Natural killer cell treated with Interleukin-12 subunit alpha and Interleukin-12 subunit beta and Interleukin-15 and Interleukin-18, amount 100 ng/mL, for 72 hours (primary cell): ENCODE results near the gene CPAMD8. TPM values are rescaled to one million over a fixed set of nuclear protein-coding genes. Genes with fewer than 3 reads are reported as not detected.
"Not testable (repeated sequence)": the region's sequence is repeated elsewhere in the genome, so short reads cannot be mapped to it uniquely, and the experiment has no call there.

ENCODE experiments used
- ATAC-seq, 2 donors: fragments of 150-1000 bp; cut with Tn5 transposase in 1 of 2; sonication (Bioruptor Pico), chemical (Tn5 transposase) in 1 of 2; 2 replicates each; pipeline ENCODE4 v1.10.0; 2021
- DNase-seq: peaks from one replicate; pipeline ENCODE4 v3.0.0; 2022; ENCODE audit warnings: low spot score
- H3K27ac Mint-ChIP-seq, 2 donors: 1 replicate in 1 of 2; 2 replicates in 1 of 2; pipeline ENCODE4 v1.8.0; 2022; ENCODE audit warnings: mixed read lengths in 2 of 2, mild to moderate bottlenecking in 1 of 2, moderate library complexity in 1 of 2
- H3K27me3 Mint-ChIP-seq, 2 donors: 1 replicate in 1 of 2; 2 replicates in 1 of 2; pipeline ENCODE4 v1.8.0; 2022; ENCODE audit warnings: mixed read lengths in 2 of 2
- H3K36me3 Mint-ChIP-seq: one replicate; pipeline ENCODE4 v1.8.0; 2022; ENCODE audit warnings: mixed read lengths
- H3K4me1 Mint-ChIP-seq, 2 donors: 1 replicate in 1 of 2; 2 replicates in 1 of 2; pipeline ENCODE4 v1.8.0; 2022; ENCODE audit warnings: low read depth in 2 of 2, mixed read lengths in 2 of 2, mild to moderate bottlenecking in 1 of 2
- H3K4me3 Mint-ChIP-seq: one replicate; pipeline ENCODE4 v1.8.0; 2022; ENCODE audit warnings: mixed read lengths
- H3K9me3 Mint-ChIP-seq: 2 replicates; pipeline ENCODE4 v1.8.0; 2022; ENCODE audit warnings: mixed read lengths
- total RNA-seq, 2 donors: library from RNA; stranded (reverse); gene quantifications; one replicate each; pipeline ENCODE4 v1.2.3, GENCODE V29; 2022

CPAMD8 gene
- total RNA-seq, 2 donors from 2014 or later = 0.39 to 0.81 TPM

GRCh38 chr19:16960996-16961822, 65.4 kb downstream of the CPAMD8 start:
- H3K27me3 Mint-ChIP-seq = peaks cover 35 to 49% of the 10 kb centered on the region in 2 donors
- H3K4me1 Mint-ChIP-seq, ATAC-seq: not testable (repeated sequence)

DNA sequence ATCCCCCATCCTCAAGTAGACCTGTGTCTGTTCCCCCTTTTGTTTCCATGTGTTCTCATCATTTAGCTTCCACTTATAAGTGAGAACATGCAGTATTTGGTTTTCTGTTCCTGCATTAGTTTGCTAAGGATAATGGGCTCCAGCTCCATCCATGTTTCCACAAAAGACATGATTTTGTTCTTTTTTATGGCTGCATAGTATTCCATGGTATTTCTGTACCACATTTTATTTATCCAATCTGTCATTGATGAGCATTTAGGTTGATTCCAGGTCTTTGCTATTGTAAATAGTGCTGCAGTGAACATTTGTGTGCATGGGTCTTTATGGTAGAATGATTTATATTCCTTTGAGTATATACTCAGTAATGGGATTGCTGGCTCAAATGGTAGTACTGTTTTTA, 68.3 kb downstream of the CPAMD8 start:
- not testable (repeated sequence) for H3K4me1 Mint-ChIP-seq, DNase-seq, H3K9me3 Mint-ChIP-seq, H3K27ac Mint-ChIP-seq, H3K4me3 Mint-ChIP-seq, ATAC-seq, H3K36me3 Mint-ChIP-seq
- H3K27me3 Mint-ChIP-seq = peaks cover 19 to 43% of the 10 kb centered on the region in 2 donors

More at GRCh38 chr19:16960996-16961822, 65.4 kb downstream of the CPAMD8 start:
- H3K4me3 Mint-ChIP-seq, H3K9me3 Mint-ChIP-seq, DNase-seq, H3K36me3 Mint-ChIP-seq, H3K27ac Mint-ChIP-seq: not testable (repeated sequence)

DNA sequence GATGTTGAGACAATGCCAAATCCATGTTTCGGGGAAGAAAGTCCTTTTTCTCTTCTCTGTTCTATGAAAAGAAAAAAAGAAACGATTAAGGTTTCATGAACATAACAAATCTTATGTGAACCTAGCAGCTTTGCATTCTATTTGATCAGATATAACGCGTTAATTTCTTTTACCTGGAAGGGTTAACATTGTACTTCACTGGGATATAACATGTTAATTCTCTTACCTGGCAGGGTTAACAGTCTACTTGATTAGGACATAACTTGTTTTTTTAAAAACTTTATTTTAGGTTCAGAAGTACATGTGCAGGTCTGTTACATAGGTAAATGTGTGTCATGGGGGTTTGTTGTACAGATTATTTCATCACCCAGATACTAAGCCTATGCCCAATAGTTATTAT, 68.8 kb downstream of the CPAMD8 start:
- Mint-ChIP-seq H3K27me3 (peaks cover 17 to 43% of the 10 kb centered on the region in 2 donors), H3K4me3 (no peak overlapping the region), H3K4me1 (peaks cover 0 to 2% of the 10 kb centered on the region in 2 donors), H3K36me3 (no peaks in the 10 kb centered on the region), H3K27ac (no peak overlapping the region), H3K9me3 (no peaks in the 10 kb centered on the region)
- no peak for DNase-seq
- no peak for ATAC-seq

DNA sequence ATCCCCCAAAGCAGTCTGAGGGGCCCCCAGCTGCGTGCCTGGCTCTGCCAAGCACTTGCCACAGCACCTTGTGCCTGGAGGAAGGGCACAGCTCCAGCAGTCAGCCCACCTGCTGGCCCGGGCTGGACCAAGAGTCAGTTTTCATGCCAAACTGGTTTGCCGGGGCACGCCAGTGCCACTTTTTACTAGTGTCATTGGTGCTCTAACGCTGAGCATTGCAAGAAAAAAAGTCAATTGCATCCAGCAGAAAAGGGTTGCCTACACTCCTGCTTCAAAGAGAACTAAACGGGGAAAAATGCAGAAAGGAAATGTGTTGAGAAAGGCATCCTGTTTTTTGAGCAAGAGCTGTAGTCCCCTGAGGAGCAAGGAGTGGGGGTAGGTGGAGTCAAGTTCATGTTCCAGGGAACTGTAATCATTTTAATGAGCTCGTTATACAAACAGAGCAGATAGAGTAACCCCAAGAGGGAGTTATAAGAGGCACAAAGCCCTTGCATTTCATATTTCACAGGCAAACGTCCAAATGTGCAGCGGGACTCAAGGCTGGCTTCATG, 69.4 kb downstream of the CPAMD8 start:
- no peak overlapping the region for H3K27ac Mint-ChIP-seq
- H3K4me1 Mint-ChIP-seq = peaks cover 0 to 2% of the 10 kb centered on the region in 2 donors
- no peak for DNase-seq
- no peak for ATAC-seq
- H3K27me3 Mint-ChIP-seq = peaks cover 13 to 44% of the 10 kb centered on the region in 2 donors
- H3K9me3 Mint-ChIP-seq = no peaks in the 10 kb centered on the region
- H3K4me3 Mint-ChIP-seq = no peak overlapping the region
- no peaks in the 10 kb centered on the region for H3K36me3 Mint-ChIP-seq

GRCh38 chr19:16955161-16955560, 71.4 kb downstream of the CPAMD8 start:
- Mint-ChIP-seq H3K27me3 (peaks cover 8 to 38% of the 10 kb centered on the region in 2 donors), H3K4me1 (peaks cover 0 to 2% of the 10 kb centered on the region in 2 donors), H3K36me3 (no peaks in the 10 kb centered on the region), H3K4me3 (no peak overlapping the region), H3K27ac (no peak overlapping the region), H3K9me3 (no peaks in the 10 kb centered on the region)
- DNase-seq = no peak
- ATAC-seq = no peak

- Mint-ChIP-seq H3K4me1 (peaks cover 0 to 5% of the 10 kb centered on the region in 2 donors), H3K9me3 (no peaks in the 10 kb centered on the region), H3K27me3 (peaks cover 10 to 40% of the 10 kb centered on the region in 2 donors), H3K4me3 (no peak overlapping the region), H3K36me3 (no peaks in the 10 kb centered on the region), H3K27ac (no peak overlapping the region)
- DNase-seq = no peak
- ATAC-seq = no peak
These were observed 74.6 kb downstream of the CPAMD8 start for GRCh38 chr19:16952046-16952445.

- no peak for DNase-seq
- Mint-ChIP-seq H3K9me3 (no peaks in the 10 kb centered on the region), H3K27ac (no peak overlapping the region), H3K36me3 (no peaks in the 10 kb centered on the region), H3K27me3 (peaks cover 10 to 39% of the 10 kb centered on the region in 2 donors), H3K4me3 (no peak overlapping the region), H3K4me1 (peaks cover 0 to 5% of the 10 kb centered on the region in 2 donors)
- no peak for ATAC-seq
These were observed 75.1 kb downstream of the CPAMD8 start for GRCh38 chr19:16951529-16951928.

DNA sequence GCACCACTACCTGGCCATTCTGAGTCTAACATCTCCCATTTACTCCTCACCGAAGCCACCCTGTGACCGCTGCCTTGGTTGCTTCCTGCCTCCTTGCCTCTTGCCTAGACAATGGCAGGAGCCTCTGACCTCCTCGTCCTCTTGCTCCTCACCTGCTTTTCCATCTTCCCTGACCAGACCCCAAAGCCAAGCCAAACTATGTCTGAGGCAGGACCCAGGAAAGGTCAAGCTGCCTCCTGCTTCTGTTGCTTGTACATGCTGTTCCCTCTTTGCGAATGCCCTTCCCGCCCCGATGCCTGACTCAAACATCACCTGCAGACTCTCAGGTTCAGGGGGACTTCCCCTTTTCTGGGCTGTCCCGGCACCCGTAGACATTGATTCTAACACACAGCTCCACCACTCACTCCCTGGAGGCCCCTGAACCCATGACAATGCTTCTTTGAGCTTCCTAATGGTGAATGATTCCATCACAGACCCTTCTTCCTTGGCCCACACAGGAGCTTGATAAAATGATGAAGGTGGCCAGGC, 77.0 kb downstream of the CPAMD8 start:
- Mint-ChIP-seq H3K36me3 (no peaks in the 10 kb centered on the region), H3K27ac (no peak overlapping the region), H3K9me3 (peaks cover 5% of the 10 kb centered on the region), H3K27me3 (peaks cover 6 to 26% of the 10 kb centered on the region in 2 donors), H3K4me3 (no peak overlapping the region), H3K4me1 (peaks cover 0 to 3% of the 10 kb centered on the region in 2 donors)
- ATAC-seq (no peak), DNase-seq (no peak)

DNA sequence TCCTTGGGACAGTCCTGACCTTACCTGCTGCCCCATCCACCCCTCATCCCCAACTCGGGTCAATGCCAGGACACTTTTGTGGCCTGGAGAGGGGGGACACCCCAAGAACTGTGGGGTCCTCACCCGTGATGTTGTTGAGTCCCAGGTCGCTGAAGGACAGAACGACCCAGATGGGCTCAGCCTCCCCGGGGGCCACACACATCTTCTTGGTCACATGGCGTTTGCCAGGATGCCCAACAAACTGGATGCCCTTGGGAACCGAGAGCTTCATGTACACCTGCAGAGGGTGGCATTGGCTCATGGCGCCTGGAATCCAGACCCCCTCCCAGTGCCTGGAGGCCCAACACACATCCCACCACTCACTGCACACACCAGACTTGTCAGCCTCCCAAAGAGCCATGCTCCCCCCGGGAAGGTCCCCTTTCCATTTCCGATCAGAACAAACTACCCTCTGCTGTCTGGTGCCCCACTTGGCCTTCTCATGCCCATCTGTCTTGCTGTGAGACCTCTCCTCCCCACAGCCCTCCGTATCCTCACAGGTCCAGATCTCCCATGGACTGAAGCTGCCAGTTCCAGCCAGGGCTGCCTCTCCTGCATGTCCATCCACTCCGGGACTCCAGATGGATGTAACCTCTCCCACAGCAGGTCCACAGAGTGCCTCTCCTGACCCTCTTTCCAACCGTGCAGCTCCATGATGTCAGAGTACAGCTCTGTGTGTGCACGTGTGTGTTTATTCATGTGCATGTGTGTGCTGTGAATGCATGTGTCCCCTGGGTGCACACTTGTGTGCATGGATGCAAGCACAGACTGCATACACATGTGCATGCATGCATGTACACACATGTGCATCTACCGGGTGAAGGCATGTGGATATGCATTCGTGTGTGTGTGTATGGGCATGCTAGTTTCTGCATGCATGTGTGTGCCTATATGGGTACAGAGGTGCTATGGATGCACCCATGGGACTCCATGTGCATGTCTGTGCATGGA, 79.4 kb downstream of the CPAMD8 start:
- no peak for ATAC-seq
- Mint-ChIP-seq H3K9me3 (peaks cover 5% of the 10 kb centered on the region), H3K4me3 (no peak overlapping the region), H3K27ac (no peak overlapping the region), H3K27me3 (peaks cover 6 to 9% of the 10 kb centered on the region in 2 donors), H3K36me3 (no peaks in the 10 kb centered on the region), H3K4me1 (peaks cover 0 to 3% of the 10 kb centered on the region in 2 donors)
- no peak for DNase-seq

GRCh38 chr19:16945762-16946465, 80.7 kb downstream of the CPAMD8 start:
- Mint-ChIP-seq H3K27ac (no peak overlapping the region), H3K4me3 (no peak overlapping the region), H3K4me1 (peaks cover 0 to 3% of the 10 kb centered on the region in 2 donors), H3K36me3 (no peaks in the 10 kb centered on the region), H3K27me3 (peaks cover 6 to 7% of the 10 kb centered on the region in 2 donors), H3K9me3 (peaks cover 5% of the 10 kb centered on the region)
- no peak for DNase-seq
- no peak for ATAC-seq

- Mint-ChIP-seq H3K36me3 (no peaks in the 10 kb centered on the region), H3K27ac (no peak overlapping the region), H3K27me3 (peaks cover 6 to 7% of the 10 kb centered on the region in 2 donors), H3K4me1 (peaks cover 0 to 3% of the 10 kb centered on the region in 2 donors), H3K9me3 (peaks cover 5% of the 10 kb centered on the region), H3K4me3 (no peak overlapping the region)
- ATAC-seq (no peak), DNase-seq (no peak)
These were observed 81.3 kb downstream of the CPAMD8 start for GRCh38 chr19:16945364-16945714.

GRCh38 chr19:16944626-16945363, 81.8 kb downstream of the CPAMD8 start:
- H3K27me3 Mint-ChIP-seq = peaks cover 6 to 7% of the 10 kb centered on the region in 2 donors
- no peaks in the 10 kb centered on the region for H3K36me3 Mint-ChIP-seq
- no peak overlapping the region for H3K27ac Mint-ChIP-seq
- no peak overlapping the region for H3K4me3 Mint-ChIP-seq
- no peak for ATAC-seq
- DNase-seq = no peak
- peaks cover 0 to 3% of the 10 kb centered on the region in 2 donors for H3K4me1 Mint-ChIP-seq
- H3K9me3 Mint-ChIP-seq = peaks cover 5% of the 10 kb centered on the region
